ENCODE measurements around the gene ZNF441. TPM values are rescaled to one million over a fixed set of nuclear protein-coding genes. Genes with fewer than 3 reads are reported as not detected.
A peak's percentile ranks its signal among the peaks of the same experiment; 100 is the strongest.

ZNF441 gene
- total and polyA plus RNA-seq, 10 of the 15 experiments (the other 5 are each of a cell fraction or from before 2014, with no cell fraction given) = 1.0 to 9.4 (median 4.3) TPM

- TF ChIP-seq SMAD5 (IDR thresholded peaks at IDR 0.05; ENCODE audit: low read depth) = no peak
- TF ChIP-seq BHLHE40 (IDR thresholded peaks at IDR 0.05; ENCODE audit: borderline replicate concordance in 1 of 2, low read depth in 2 of 2, low read length in 1 of 2) = peak; percentile 68 to 82
- TF ChIP-seq ATF3 (IDR thresholded peaks at IDR 0.05; ENCODE audit: borderline replicate concordance, extremely low read depth, low read depth, low read length) = no peak
- TF ChIP-seq TBL1XR1 (IDR thresholded peaks at IDR 0.05; ENCODE audit: low read depth, low read length) = no peak
- peak; percentile 67 for TF ChIP-seq SMC3 (IDR thresholded peaks at IDR 0.05; ENCODE audit: borderline replicate concordance, low read length)
- no peak for TF ChIP-seq FOXK2 (IDR thresholded peaks at IDR 0.05)
- TF ChIP-seq MEF2B (IDR thresholded peaks at IDR 0.05; ENCODE audit: partially characterized antibody, poor library complexity, severe bottlenecking) = no peak
- no peak for TF ChIP-seq POU2F2 (IDR thresholded peaks at IDR 0.05; ENCODE audit: borderline replicate concordance, low read depth, low read length)
- TF ChIP-seq TCF3 (IDR thresholded peaks at IDR 0.05; ENCODE audit: borderline replicate concordance, insufficient read depth, low read depth, low read length) = peak; percentile 83; the same call in 1 of the 2 replicates
- no peak for TF ChIP-seq DPF2 (IDR thresholded peaks at IDR 0.05)
- TF ChIP-seq CREM (IDR thresholded peaks at IDR 0.05; ENCODE audit: low read depth) = no peak
- TF ChIP-seq EGR1 (IDR thresholded peaks at IDR 0.05; ENCODE audit: borderline replicate concordance in 1 of 2, low read depth in 2 of 2, low read length in 2 of 2) = no peak
- TF ChIP-seq CEBPZ (IDR thresholded peaks at IDR 0.05; ENCODE audit: low read depth, low read length) = no peak
- no peak for TF ChIP-seq SUPT20H (IDR thresholded peaks at IDR 0.05; ENCODE audit: borderline replicate concordance, control insufficient read depth, low read depth, low read length)
- TF ChIP-seq KAT2A (conservative IDR thresholded peaks at IDR 0.05; ENCODE audit: control insufficient read depth, low read depth, low read length) = no peak
- TF ChIP-seq USF1 (IDR thresholded peaks at IDR 0.05; ENCODE audit: borderline replicate concordance, extremely low read length, insufficient read depth, low read depth, low read length) = no peak
- no peak for TF ChIP-seq ZNF592 (IDR thresholded peaks at IDR 0.05)
- TF ChIP-seq EZH2 (IDR thresholded peaks at IDR 0.05; ENCODE audit: borderline replicate concordance, control insufficient read depth, low read depth, low read length) = no peak
Observed at GRCh38 chr19:11797491-11797890, 30.7 kb downstream of the ZNF441 start (continued).
